H1 (cell line): Measurements from ENCODE around the gene C12orf42.

ENCODE experiments used
- BRCA1 ChIP-seq: IDR thresholded peaks from 2 replicates; pipeline ENCODE4 v1.6.1; 2012; ENCODE audit warnings: low read depth, low read length, improper control_type of control experiment
- CEBPB ChIP-seq: IDR thresholded peaks from 2 replicates; pipeline ENCODE4 v1.6.1; 2012; ENCODE audit warnings: low read depth, low read length
- CHD2 ChIP-seq: IDR thresholded peaks from 2 replicates; pipeline ENCODE4 v1.6.1; 2012; ENCODE audit warnings: low read length, improper control_type of control experiment
- CREB1 ChIP-seq: IDR thresholded peaks from 2 replicates; pipeline ENCODE4 v1.6.1; 2012; ENCODE audit warnings: inconsistent platforms
- EZH2 ChIP-seq: fragments of 200-600 bp; sonication (generic); IDR thresholded peaks from 2 replicates; pipeline ENCODE4 v1.7.1; 2012; ENCODE audit warnings: low read depth, mild to moderate bottlenecking, moderate library complexity, low read length, inconsistent platforms; ENCODE audit not compliant: severe bottlenecking
- HDAC6 ChIP-seq: IDR thresholded peaks from one replicate; pipeline ENCODE4 v1.7.1; 2012; ENCODE audit warnings: low read depth, mild to moderate bottlenecking, inconsistent platforms, low read length, moderate library complexity
- PHF8 ChIP-seq: fragments of 200-600 bp; sonication (generic); conservative IDR thresholded peaks from 2 replicates; pipeline ENCODE4 v1.7.1; 2012; ENCODE audit warnings: low read depth, mild to moderate bottlenecking, inconsistent platforms, low read length, moderate library complexity
- POLR2A ChIP-seq, 2 experiments: IDR thresholded peaks; 1 replicate in 1 of 2; 2 replicates in 1 of 2; pipeline ENCODE4 v1.6.1; 2011; ENCODE audit warnings: low read depth in 2 of 2, low read length in 2 of 2, mild to moderate bottlenecking in 2 of 2; ENCODE audit errors: control extremely low read depth in 1 of 2
- POLR2AphosphoS5 ChIP-seq: IDR thresholded peaks from 2 replicates; pipeline ENCODE4 v1.6.1; 2011; ENCODE audit warnings: low read depth, low read length
- RAD21 ChIP-seq, 2 experiments: IDR thresholded peaks in 1 of 2; conservative IDR thresholded peaks in 1 of 2; 2 replicates each; pipeline ENCODE4 v1.6.1; 2011; ENCODE audit warnings: low read depth in 2 of 2, low read length in 2 of 2, improper control_type of control experiment in 1 of 2, inconsistent platforms in 1 of 2, mild to moderate bottlenecking in 1 of 2, moderate library complexity in 1 of 2
- SIN3A ChIP-seq, 2 experiments: IDR thresholded peaks in 1 of 2; conservative IDR thresholded peaks in 1 of 2; 2 replicates each; pipeline ENCODE4 v1.6.1; 2011 to 2012; ENCODE audit warnings: low read length in 2 of 2, improper control_type of control experiment in 1 of 2, low read depth in 1 of 2, mild to moderate bottlenecking in 1 of 2
- SP1 ChIP-seq: IDR thresholded peaks from 2 replicates; pipeline ENCODE4 v1.6.1; 2011; ENCODE audit warnings: low read depth, low read length
- TF ChIP-seq, protein P1 (sequence below), 3 experiments: IDR thresholded peaks; 1 replicate in 2 of 3; 2 replicates in 1 of 3; pipeline versions ENCODE4 v1.5.1 to v1.6.1; 2011; ENCODE audit warnings: low read length in 3 of 3, mild to moderate bottlenecking in 3 of 3, inconsistent platforms in 2 of 3, low read depth in 1 of 3, moderate library complexity in 1 of 3; ENCODE audit not compliant: insufficient read depth in 1 of 3; ENCODE audit errors: control extremely low read depth in 1 of 3
- TF ChIP-seq, protein P2 (sequence below): IDR thresholded peaks from 2 replicates; pipeline ENCODE4 v1.6.1; 2012; ENCODE audit warnings: inconsistent platforms

DNA sequence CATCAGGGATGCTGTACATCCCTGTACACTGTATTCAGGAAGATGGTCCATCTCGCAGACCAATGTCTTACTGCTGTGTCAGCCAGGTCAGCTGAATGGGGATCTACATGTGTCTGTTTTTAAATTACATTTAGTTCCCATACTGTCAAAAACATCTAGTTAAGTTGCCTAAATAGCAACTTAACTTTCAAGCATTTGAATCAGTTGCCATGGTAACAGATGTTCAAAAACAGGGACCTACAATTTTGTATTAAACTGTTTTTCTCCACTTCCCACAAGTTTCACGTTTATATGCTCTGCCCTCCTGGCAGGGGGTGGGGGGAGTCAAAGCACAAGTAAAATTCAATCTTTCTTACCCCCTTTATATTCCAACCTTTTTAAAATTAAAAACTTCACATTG lies 38.3 kb downstream of the C12orf42 start:
- no peak for TF ChIP-seq SP1
- TF ChIP-seq POLR2A (IDR thresholded peaks at IDR 0.05; ENCODE audit: control extremely low read depth in 1 of 2, low read depth in 2 of 2, low read length in 2 of 2): no peak
- no peak for TF ChIP-seq BRCA1
- no peak for TF ChIP-seq SIN3A (conservative IDR thresholded peaks at IDR 0.05 in 1 of 2, IDR thresholded peaks at IDR 0.05 in 1 of 2; ENCODE audit: low read depth in 1 of 2, low read length in 2 of 2)
- TF ChIP-seq CEBPB: no peak
- TF ChIP-seq POLR2AphosphoS5: no peak
- no peak for TF ChIP-seq PHF8
- TF ChIP-seq CREB1: no peak
- TF ChIP-seq, protein P1, sequence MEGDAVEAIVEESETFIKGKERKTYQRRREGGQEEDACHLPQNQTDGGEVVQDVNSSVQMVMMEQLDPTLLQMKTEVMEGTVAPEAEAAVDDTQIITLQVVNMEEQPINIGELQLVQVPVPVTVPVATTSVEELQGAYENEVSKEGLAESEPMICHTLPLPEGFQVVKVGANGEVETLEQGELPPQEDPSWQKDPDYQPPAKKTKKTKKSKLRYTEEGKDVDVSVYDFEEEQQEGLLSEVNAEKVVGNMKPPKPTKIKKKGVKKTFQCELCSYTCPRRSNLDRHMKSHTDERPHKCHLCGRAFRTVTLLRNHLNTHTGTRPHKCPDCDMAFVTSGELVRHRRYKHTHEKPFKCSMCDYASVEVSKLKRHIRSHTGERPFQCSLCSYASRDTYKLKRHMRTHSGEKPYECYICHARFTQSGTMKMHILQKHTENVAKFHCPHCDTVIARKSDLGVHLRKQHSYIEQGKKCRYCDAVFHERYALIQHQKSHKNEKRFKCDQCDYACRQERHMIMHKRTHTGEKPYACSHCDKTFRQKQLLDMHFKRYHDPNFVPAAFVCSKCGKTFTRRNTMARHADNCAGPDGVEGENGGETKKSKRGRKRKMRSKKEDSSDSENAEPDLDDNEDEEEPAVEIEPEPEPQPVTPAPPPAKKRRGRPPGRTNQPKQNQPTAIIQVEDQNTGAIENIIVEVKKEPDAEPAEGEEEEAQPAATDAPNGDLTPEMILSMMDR (IDR thresholded peaks at IDR 0.05; ENCODE audit: control extremely low read depth in 1 of 3, insufficient read depth in 1 of 3, low read depth in 1 of 3, low read length in 3 of 3): no peak
- no peak for TF ChIP-seq RAD21 (IDR thresholded peaks at IDR 0.05 in 1 of 2, conservative IDR thresholded peaks at IDR 0.05 in 1 of 2; ENCODE audit: low read depth in 2 of 2, low read length in 2 of 2)
- no peak for TF ChIP-seq CHD2
- TF ChIP-seq HDAC6: no peak
- TF ChIP-seq EZH2: no peak
- TF ChIP-seq, protein P2, sequence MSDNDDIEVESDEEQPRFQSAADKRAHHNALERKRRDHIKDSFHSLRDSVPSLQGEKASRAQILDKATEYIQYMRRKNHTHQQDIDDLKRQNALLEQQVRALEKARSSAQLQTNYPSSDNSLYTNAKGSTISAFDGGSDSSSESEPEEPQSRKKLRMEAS: no peak
